KMS-11 (cell line): ENCODE results near the gene SNX3.

ENCODE experiments used
- H2AFZ ChIP-seq: fragments of 200-600 bp; sonication (generic); 2 replicates; pipeline ENCODE4 v1.6.1; 2016; ENCODE audit warnings: antibody characterized with exemption, mixed run types, low read depth
- H3K27ac ChIP-seq: fragments of 200-600 bp; sonication (generic); 2 replicates; pipeline ENCODE4 v1.6.1; 2016; ENCODE audit warnings: mild to moderate bottlenecking, mixed run types
- H3K27me3 ChIP-seq: fragments of 200-600 bp; sonication (generic); 2 replicates; pipeline ENCODE4 v1.6.1; 2017; ENCODE audit warnings: mild to moderate bottlenecking, low read depth, mixed run types, moderate library complexity; ENCODE audit not compliant: insufficient read depth
- H3K36me3 ChIP-seq: fragments of 200-600 bp; sonication (generic); 2 replicates; pipeline ENCODE4 v1.6.1; 2017; ENCODE audit warnings: mild to moderate bottlenecking, mixed run types; ENCODE audit not compliant: insufficient read depth
- H3K4me1 ChIP-seq: fragments of 200-600 bp; sonication (generic); 2 replicates; pipeline ENCODE4 v1.6.1; 2016; ENCODE audit warnings: mild to moderate bottlenecking, low read depth, mixed run types; ENCODE audit not compliant: poor library complexity, severe bottlenecking
- H3K4me2 ChIP-seq: fragments of 200-600 bp; sonication (generic); 2 replicates; pipeline ENCODE4 v1.7.0; 2016; ENCODE audit warnings: mild to moderate bottlenecking, mixed run types
- H3K4me3 ChIP-seq: fragments of 200-600 bp; sonication (generic); IDR thresholded peaks from 2 replicates; pipeline ENCODE4 v1.6.1; 2017; ENCODE audit warnings: low read depth, low read length, mixed read lengths; ENCODE audit not compliant: insufficient read depth
- H3K79me2 ChIP-seq: fragments of 200-600 bp; sonication (generic); 2 replicates; pipeline ENCODE4 v1.6.1; 2016; ENCODE audit warnings: low read depth, mixed run types; ENCODE audit not compliant: insufficient read depth
- H3K9ac ChIP-seq: fragments of 200-600 bp; sonication (generic); 2 replicates; pipeline ENCODE4 v1.6.1; 2016; ENCODE audit warnings: mild to moderate bottlenecking, mixed run types
- H4K20me1 ChIP-seq: fragments of 200-600 bp; sonication (generic); 2 replicates; pipeline ENCODE4 v1.6.1; 2016; ENCODE audit warnings: mild to moderate bottlenecking, mixed run types; ENCODE audit not compliant: insufficient read depth
- TF ChIP-seq, protein P1 (sequence below): fragments of 200-600 bp; sonication (generic); conservative IDR thresholded peaks from 2 replicates; pipeline ENCODE4 v1.6.1; 2017; ENCODE audit warnings: low read depth, mild to moderate bottlenecking, antibody characterized with exemption, low read length, moderate library complexity, mixed read lengths

SNX3 gene

DNA sequence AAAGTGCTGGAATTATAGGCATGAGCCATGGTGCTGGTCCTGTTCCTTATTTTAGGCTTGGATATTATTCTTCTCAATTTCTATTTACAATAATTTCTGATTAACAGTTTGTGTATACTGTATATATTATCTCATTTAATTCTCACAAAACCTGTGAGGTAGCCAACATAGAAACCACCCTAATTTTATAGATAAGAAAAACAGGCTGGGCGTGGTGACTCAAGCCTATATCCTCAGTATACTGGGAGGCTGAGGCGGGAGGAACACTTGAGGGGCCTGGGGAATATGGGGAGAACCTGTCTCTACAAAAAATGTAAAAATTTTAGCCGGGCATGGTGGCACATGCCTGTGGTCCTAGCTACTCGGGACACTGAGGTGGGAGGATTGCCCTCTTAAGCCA, 30.3 kb upstream of the SNX3 start:
- H3K9ac ChIP-seq = no peak overlapping the region
- no peaks in the 10 kb centered on the region for H3K27me3 ChIP-seq
- no peak overlapping the region for H3K4me2 ChIP-seq

DNA sequence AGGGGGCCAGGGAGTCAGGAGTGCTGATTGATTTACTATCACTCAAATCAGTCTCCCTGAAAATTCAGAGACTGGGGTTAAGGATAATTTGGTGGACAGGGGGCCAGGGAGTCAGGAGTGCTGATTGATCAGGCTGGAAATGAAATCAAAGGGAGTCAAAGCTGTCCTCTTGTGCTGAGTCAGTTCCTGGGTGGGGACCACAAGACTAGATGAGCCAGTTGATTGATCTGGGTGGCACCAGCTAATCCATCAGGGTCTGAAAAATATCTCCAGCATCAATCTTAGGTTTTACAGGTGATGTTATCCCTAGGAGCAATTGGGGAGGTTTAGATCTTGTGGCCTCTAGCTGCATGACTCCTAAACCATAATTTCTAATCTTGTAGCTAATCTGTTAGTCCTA, 27.9 kb upstream of the SNX3 start:
- Histone ChIP-seq H3K27ac (no peak overlapping the region), H3K27me3 (no peaks in the 10 kb centered on the region), H3K4me3 (no peak overlapping the region), H3K4me1 (no peaks in the 10 kb centered on the region), H3K9ac (no peak overlapping the region), H3K36me3 (no peaks in the 10 kb centered on the region), H4K20me1 (no peaks in the 10 kb centered on the region), H2AFZ (no peak overlapping the region), H3K79me2 (no peaks in the 10 kb centered on the region), H3K4me2 (no peak overlapping the region)
- TF ChIP-seq, protein P1, sequence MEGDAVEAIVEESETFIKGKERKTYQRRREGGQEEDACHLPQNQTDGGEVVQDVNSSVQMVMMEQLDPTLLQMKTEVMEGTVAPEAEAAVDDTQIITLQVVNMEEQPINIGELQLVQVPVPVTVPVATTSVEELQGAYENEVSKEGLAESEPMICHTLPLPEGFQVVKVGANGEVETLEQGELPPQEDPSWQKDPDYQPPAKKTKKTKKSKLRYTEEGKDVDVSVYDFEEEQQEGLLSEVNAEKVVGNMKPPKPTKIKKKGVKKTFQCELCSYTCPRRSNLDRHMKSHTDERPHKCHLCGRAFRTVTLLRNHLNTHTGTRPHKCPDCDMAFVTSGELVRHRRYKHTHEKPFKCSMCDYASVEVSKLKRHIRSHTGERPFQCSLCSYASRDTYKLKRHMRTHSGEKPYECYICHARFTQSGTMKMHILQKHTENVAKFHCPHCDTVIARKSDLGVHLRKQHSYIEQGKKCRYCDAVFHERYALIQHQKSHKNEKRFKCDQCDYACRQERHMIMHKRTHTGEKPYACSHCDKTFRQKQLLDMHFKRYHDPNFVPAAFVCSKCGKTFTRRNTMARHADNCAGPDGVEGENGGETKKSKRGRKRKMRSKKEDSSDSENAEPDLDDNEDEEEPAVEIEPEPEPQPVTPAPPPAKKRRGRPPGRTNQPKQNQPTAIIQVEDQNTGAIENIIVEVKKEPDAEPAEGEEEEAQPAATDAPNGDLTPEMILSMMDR = no peak

More for the DNA sequence above, 30.3 kb upstream of the SNX3 start:
- no peak overlapping the region for H3K4me3 ChIP-seq
- H4K20me1 ChIP-seq = no peaks in the 10 kb centered on the region
- H3K4me1 ChIP-seq = peaks cover 8% of the 10 kb centered on the region
- no peak overlapping the region for H3K27ac ChIP-seq
- H3K79me2 ChIP-seq = no peaks in the 10 kb centered on the region
- H2AFZ ChIP-seq = no peak overlapping the region
- no peaks in the 10 kb centered on the region for H3K36me3 ChIP-seq
- TF ChIP-seq, protein P1 = no peak

DNA sequence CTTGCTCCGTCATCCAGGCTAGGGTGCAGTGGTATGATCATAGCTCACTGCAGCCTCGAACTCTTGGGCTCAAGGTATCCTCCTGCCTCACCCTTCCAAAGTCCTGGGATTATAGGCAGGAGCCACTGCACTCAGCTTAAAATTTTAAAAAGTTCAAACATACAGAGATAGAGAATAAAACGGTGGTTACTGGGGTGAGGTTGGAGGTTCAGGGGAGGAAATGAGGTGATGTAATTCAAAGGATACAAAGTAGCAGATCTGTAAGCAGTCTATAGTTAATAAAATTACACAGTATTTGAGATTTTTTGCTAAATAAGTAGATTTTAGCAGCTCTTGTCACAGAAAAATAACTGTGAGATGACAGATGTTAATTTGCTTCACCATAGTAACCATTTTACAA, 26.5 kb upstream of the SNX3 start:
- Histone ChIP-seq H3K79me2 (no peaks in the 10 kb centered on the region), H3K4me1 (no peaks in the 10 kb centered on the region), H3K4me3 (no peak overlapping the region), H2AFZ (no peak overlapping the region), H3K27ac (no peak overlapping the region), H4K20me1 (no peaks in the 10 kb centered on the region), H3K4me2 (no peak overlapping the region), H3K27me3 (no peaks in the 10 kb centered on the region), H3K9ac (no peak overlapping the region), H3K36me3 (no peaks in the 10 kb centered on the region)
- TF ChIP-seq, protein P1 = no peak

DNA sequence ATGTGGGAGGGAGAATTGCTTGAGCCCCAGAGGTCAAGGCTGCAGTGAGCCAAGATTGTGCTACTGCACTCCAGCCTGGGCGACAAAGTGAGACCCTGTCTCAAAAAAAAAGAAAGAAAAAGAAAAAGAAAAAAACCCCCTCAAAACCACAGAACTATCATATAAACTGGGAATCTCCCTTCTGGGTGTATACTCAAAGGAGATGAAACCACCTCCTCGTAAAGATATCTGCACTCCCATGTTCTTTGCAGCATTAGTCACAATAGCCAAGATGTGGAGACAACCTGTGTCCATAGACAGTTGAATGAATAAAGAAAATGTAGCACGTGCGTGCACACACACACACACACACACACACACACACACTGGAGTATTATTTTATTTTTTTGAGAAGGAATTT, 25.5 kb upstream of the SNX3 start:
- no peaks in the 10 kb centered on the region for H3K4me1 ChIP-seq
- H4K20me1 ChIP-seq = no peaks in the 10 kb centered on the region
- H3K27me3 ChIP-seq = no peaks in the 10 kb centered on the region
- no peak overlapping the region for H3K4me2 ChIP-seq
- H2AFZ ChIP-seq = no peak overlapping the region
- H3K9ac ChIP-seq = no peak overlapping the region
- H3K27ac ChIP-seq = no peak overlapping the region
- no peak overlapping the region for H3K4me3 ChIP-seq
- TF ChIP-seq, protein P1 = no peak
- no peaks in the 10 kb centered on the region for H3K79me2 ChIP-seq
- H3K36me3 ChIP-seq = no peaks in the 10 kb centered on the region
